Measurements from ENCODE around the gene TMEM116.

Gene TMEM116

DNA sequence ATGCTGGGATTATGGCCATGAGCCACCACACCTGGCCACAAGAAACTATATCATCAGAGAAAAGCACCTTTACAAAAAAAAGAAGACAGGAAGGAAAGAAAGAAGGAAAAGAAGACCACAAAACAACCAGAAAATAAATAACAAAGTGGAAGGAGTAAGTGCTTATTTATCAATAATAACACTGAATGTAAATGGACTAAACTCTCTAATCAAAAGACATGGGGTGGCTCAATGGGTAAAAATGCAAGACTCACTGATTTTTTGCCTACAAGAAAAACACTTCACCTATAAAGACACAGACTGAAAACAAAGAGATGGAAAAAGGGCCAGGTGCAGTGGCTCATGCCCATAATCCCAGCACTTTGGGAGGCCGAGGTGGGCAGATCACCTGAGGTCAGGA, 105.2 kb downstream of the TMEM116 start:
- Mint-ChIP-seq H3K27me3 (no peaks in the 10 kb centered on the region), H3K36me3 (ENCODE audit: low read depth) (peaks cover 42% of the 10 kb centered on the region), H3K4me1 (ENCODE audit: low read depth) (no peaks in the 10 kb centered on the region), H3K9me3 (peaks cover 27% of the 10 kb centered on the region), H3K27ac (no peak overlapping the region), H3K4me3 (no peak overlapping the region)

DNA sequence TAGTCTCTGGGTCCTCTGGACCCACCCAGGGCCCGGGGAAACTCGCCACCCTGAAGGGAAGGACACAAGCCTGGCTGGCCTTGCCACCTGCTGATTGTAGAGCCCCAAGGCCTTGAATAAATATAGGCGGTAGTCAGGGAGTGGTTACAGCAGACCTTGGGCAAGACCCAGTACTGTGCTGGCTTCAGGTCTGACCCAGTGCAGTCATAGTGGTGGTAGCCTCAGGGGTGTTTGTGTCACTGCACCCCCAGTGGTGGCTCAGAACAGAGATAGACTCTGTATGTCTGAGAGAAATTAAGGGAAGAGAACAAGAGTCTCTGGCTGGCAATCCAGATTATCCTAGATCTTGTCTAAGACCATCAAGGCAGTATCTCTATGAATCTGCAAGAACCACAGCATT, 107.5 kb downstream of the TMEM116 start:
- Mint-ChIP-seq H3K27me3 (no peaks in the 10 kb centered on the region), H3K9me3 (peaks cover 27% of the 10 kb centered on the region), H3K27ac (no peak overlapping the region), H3K36me3 (ENCODE audit: low read depth) (peaks cover 41% of the 10 kb centered on the region), H3K4me3 (no peak overlapping the region), H3K4me1 (ENCODE audit: low read depth) (no peaks in the 10 kb centered on the region)

DNA sequence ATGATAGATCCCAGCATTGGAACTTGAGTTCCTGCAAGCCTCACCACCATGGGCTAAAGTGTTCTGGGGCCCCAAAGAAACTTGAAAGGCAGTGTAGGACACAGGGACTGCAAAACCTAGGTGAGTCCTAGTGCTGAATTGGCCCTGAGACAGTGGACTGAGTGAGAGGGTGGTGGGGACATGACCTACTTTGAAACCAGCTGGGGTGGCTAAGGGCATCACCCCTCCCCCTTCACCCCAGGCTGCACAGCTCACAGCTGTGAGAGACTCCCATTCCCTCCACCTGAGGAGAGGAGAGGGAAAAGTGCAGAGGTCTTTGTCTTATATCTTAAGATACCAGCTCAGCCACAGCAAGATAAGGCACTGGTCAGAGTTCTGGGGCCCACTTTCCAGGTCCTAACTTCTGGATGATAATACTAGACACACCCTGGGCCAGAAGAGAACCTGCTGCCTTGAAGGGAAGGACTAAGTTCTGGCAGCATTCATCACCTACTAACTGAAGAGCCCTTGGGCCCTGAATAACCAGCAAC, 108.5 kb downstream of the TMEM116 start:
- no peaks in the 10 kb centered on the region for H3K27me3 Mint-ChIP-seq
- H3K36me3 Mint-ChIP-seq (ENCODE audit: low read depth) = peaks cover 45% of the 10 kb centered on the region
- H3K4me1 Mint-ChIP-seq (ENCODE audit: low read depth) = no peaks in the 10 kb centered on the region
- H3K9me3 Mint-ChIP-seq = peaks cover 26% of the 10 kb centered on the region
- no peak overlapping the region for H3K27ac Mint-ChIP-seq
- no peak overlapping the region for H3K4me3 Mint-ChIP-seq

DNA sequence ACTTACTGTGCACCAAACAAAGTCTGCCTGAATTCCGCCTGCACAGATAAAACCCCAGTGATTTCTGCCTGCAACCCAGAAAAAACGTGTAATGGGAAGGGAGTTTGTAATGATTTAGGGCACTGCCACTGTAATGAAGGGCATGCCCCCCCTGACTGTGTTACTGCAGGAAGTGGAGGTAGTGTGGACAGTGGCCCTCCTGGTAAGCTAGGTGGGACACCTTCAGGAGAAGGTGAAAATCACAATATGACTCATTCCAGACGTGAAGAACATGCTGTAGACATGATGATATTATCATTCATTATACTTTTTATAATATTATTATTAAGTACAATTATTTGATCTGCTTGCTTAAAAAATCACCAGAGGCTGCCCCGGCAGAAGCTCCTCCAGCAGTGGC, 111.8 kb downstream of the TMEM116 start:
- no peaks in the 10 kb centered on the region for H3K4me1 Mint-ChIP-seq (ENCODE audit: low read depth)
- H3K27me3 Mint-ChIP-seq = no peaks in the 10 kb centered on the region
- H3K36me3 Mint-ChIP-seq (ENCODE audit: low read depth) = peaks cover 41% of the 10 kb centered on the region
- peaks cover 4% of the 10 kb centered on the region for H3K9me3 Mint-ChIP-seq
- no peak overlapping the region for H3K4me3 Mint-ChIP-seq
- no peak overlapping the region for H3K27ac Mint-ChIP-seq

DNA sequence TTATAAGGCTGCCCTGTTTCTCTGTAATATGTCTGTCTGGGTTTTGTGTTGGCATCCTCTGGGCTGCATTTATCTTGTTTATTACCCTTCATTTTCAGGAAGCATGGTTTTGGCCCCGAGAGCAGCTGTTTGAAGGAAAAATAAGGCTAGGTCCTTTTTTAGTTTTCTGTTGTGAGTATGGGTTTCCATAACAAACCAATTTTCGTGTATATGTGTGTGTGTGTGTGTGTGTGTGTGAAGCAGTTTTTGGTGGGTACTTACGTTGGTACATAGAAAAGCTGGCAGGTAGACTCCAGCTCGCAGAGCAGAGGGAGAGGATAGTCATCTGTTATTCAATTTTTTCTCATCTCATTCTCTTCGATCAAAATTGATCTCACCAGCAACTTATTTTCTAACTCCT, 118.4 kb downstream of the TMEM116 start:
- Mint-ChIP-seq H3K27me3 (no peaks in the 10 kb centered on the region), H3K27ac (no peak overlapping the region), H3K9me3 (no peaks in the 10 kb centered on the region), H3K36me3 (ENCODE audit: low read depth) (peaks cover 67% of the 10 kb centered on the region), H3K4me1 (ENCODE audit: low read depth) (no peaks in the 10 kb centered on the region), H3K4me3 (no peak overlapping the region)

DNA sequence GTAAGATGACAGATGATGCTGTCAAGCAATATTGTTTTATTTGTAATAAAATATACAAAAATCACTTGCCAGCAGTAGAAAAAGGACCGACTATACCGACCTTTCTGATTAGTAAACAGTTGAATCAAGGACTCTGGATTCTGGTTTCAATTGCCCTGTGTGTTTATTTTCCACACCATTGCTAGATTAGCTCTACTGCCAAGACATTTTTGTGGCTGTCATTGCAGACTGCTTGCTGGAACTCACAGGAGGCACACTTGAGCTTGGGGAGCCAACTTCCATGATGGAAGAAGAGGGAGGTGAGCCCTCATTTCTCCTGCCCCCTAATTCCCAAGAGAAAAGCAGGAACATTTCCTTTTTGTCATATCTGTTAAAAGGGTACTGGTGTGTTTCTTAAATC, 119.7 kb downstream of the TMEM116 start:
- Mint-ChIP-seq H3K27ac (no peak overlapping the region), H3K4me1 (ENCODE audit: low read depth) (no peaks in the 10 kb centered on the region), H3K36me3 (ENCODE audit: low read depth) (peaks cover 66% of the 10 kb centered on the region), H3K4me3 (no peak overlapping the region), H3K9me3 (no peaks in the 10 kb centered on the region), H3K27me3 (no peaks in the 10 kb centered on the region)

DNA sequence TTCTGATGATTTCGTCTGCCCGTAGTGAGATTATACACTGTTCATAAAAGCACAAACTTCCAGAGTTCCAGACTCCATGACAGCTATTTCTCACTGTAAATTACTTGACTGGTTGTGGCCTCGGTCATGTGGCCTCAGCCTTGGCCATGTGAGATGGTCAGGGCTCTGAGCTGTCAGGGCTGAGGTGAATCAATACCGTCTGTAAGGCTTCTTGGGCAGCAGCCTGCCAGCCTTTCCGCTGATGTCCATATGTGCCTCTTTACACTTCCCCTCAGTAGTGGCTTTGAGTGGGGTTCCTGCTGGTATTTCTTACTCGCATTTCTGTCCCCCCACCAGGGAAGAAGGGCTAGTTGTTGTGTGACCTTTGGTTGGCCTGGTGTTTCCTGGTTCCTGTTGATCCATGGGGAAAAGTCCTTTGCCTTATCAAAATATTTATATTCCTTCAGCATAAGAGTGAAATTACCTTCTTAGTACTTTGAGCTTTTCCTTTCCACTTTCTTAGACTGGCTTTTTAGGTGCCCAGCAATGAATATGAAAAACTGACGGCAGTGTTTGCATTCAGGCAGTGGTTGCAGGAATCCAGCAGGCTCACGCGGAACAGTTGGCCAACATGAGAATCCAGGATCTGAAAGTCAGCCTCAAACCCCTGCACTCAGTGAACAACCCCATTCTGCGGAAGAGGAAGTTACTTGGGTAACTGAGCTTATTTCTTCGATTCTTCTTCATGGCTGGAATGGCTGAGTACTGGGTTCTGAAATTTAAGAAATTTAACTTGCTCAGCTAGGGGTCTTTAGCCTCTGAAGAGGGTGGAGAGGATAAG, 124.8 kb downstream of the TMEM116 start:
- H3K27me3 Mint-ChIP-seq = no peaks in the 10 kb centered on the region
- H3K4me1 Mint-ChIP-seq (ENCODE audit: low read depth) = no peaks in the 10 kb centered on the region
- H3K36me3 Mint-ChIP-seq (ENCODE audit: low read depth) = peaks cover 86% of the 10 kb centered on the region
- no peaks in the 10 kb centered on the region for H3K9me3 Mint-ChIP-seq
- no peak overlapping the region for H3K27ac Mint-ChIP-seq
- no peak overlapping the region for H3K4me3 Mint-ChIP-seq

DNA sequence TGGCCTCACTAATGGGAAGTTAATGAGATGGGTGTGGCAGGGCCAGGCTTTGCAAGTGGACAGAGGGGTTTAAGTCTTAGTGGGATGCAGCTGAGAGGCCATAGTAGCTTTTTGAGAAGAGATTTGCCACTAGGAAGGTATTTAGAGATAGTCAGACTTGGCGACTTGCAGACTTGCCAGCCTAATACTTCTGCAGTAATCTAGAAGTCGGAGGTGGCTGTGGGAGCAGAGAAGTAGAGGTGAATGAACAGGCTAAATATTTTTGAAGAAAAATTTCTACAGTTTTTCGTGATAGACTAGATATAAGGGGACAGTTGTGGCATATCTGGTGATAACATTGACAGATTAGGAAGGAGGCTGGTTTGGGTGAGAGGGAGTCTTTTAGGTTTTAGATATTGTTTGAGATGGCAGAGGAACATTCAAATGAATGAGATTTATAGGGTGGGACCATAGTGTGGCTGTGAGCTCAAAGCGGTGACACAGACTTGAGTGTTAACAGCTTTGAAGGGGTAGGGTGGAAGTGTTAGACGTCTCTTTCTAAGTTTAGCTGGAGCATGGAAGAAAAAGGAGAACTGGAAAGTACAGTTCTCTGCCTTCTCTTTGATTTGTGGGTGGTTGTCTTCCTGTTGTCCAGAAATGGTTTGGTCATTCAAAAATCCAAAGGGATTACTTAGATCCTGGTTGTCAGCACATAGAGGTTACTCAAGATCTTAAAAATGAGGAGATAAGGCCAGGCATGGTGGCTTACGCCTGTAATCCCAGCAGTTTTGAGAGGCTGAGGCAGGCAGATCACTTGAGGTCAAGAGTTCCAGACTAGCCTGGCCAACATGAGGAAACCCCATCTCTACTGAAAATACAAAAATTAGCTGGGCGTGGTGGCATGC, 126.1 kb downstream of the TMEM116 start:
- Mint-ChIP-seq H3K9me3 (no peaks in the 10 kb centered on the region), H3K36me3 (ENCODE audit: low read depth) (peaks cover 84% of the 10 kb centered on the region), H3K27ac (no peak overlapping the region), H3K4me1 (ENCODE audit: low read depth) (no peaks in the 10 kb centered on the region), H3K27me3 (no peaks in the 10 kb centered on the region), H3K4me3 (no peak overlapping the region)

DNA sequence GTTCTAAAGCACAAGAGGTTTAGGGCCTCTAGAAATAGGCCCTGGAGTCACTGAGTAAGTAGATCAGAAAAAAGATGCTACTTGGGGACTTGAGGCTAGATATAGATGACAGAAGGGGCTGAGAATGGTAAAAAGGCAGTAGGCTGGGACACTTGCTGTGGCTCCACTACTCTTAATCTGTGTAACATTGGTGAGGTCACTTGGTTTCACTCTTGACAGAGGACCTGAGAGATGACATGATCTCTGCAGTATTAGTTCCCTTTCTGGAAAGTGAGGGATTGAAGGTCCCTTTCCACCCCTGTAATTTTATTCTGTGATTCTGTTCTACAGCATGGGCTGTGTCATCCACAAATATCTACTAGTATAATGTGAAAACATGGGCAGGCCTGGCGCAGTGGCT, 131.2 kb downstream of the TMEM116 start:
- H3K4me1 Mint-ChIP-seq (ENCODE audit: low read depth) = no peaks in the 10 kb centered on the region
- H3K4me3 Mint-ChIP-seq = no peak overlapping the region
- H3K27me3 Mint-ChIP-seq = no peaks in the 10 kb centered on the region
- H3K36me3 Mint-ChIP-seq (ENCODE audit: low read depth) = peaks cover 77% of the 10 kb centered on the region
- H3K9me3 Mint-ChIP-seq = no peaks in the 10 kb centered on the region
- no peak overlapping the region for H3K27ac Mint-ChIP-seq

All from stimulated activated naive CD8-positive, alpha-beta T cell treated with anti-CD3 and anti-CD28 coated beads, Interleukin-15, Interleukin-2, amounts not matched to agents 100 ng/mL and 50 ng/mL, for 24 hours (primary cell).